ENCODE results near the gene SOS1.

- no peak for TF ChIP-seq POLR2AphosphoS5 (IDR thresholded peaks at IDR 0.05; ENCODE audit: low read depth, low read length)
- TF ChIP-seq TCF12 (IDR thresholded peaks at IDR 0.05): no peak
- TF ChIP-seq REST (IDR thresholded peaks at IDR 0.05; ENCODE audit: low read depth, low read length): no peak
- no peak for TF ChIP-seq SIN3A (IDR thresholded peaks at IDR 0.05; ENCODE audit: borderline replicate concordance, low read depth, low read length)
- no peak for TF ChIP-seq CTCF (IDR thresholded peaks at IDR 0.05)
- TF ChIP-seq EP300 (IDR thresholded peaks at IDR 0.05; ENCODE audit: borderline replicate concordance in 1 of 2, low read depth in 1 of 2, low read length in 1 of 2): no peak
- TF ChIP-seq RXRA (IDR thresholded peaks at IDR 0.05; ENCODE audit: borderline replicate concordance, low read depth): no peak
- TF ChIP-seq CHD2 (IDR thresholded peaks at IDR 0.05; ENCODE audit: low read length, partially characterized antibody): no peak
- TF ChIP-seq MXI1 (IDR thresholded peaks at IDR 0.05; ENCODE audit: low read depth, low read length): no peak
- TF ChIP-seq JUND (IDR thresholded peaks at IDR 0.05): no peak
- TF ChIP-seq YY1 (IDR thresholded peaks at IDR 0.05; ENCODE audit: low read depth): no peak
Measured at GRCh38 chr2:39160982-39161381, 40.1 kb upstream of the SOS1 start.
